Fibroblast of upper back skin (primary cell): Measurements from ENCODE around the gene IGF2BP3.
"Not testable (repeated sequence)": the region's sequence is repeated elsewhere in the genome, so short reads cannot be mapped to it uniquely, and the experiment has no call there.

ENCODE experiments used
- DNase-seq: peaks from one replicate; pipeline ENCODE4 v3.0.0-alpha.2; 2013

Gene IGF2BP3

DNA sequence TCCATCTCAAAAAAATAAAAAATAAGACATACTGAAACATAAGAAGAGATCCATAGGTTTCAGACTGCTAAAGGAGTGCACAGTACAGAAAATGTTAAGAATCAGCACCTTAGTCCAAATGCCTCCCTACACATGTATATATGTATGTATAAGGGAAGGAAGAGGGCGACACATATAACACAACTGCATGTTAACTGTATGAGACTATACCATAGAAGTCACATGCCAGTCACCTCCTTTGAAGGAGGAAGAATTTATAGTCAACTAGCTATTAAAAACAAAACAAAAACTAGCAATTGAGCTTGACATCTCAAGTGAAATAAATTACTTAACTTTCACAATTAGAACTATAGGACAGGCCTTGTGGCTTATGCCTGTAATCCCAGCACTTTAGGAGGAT, 50.4 kb downstream of the IGF2BP3 start:
- DNase-seq, result no peak

DNA sequence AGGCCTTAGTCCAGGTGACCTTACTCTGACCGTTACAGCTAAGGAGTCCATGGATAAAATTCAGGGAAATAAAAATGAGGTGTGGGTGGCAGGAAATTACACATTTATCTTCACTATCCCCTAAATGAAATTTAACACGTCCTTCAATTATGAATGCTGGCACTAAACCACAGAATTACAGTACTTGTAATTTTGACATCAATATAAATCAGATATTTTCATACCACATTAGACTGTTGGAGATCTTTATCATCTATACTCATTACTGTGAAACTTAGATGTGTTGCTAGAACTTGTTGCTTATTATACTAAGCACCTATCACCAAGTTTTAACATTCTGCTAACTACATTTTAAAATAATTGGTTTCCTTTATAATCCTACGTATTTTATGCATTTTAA, 51.1 kb downstream of the IGF2BP3 start:
- DNase-seq, result no peak

DNA sequence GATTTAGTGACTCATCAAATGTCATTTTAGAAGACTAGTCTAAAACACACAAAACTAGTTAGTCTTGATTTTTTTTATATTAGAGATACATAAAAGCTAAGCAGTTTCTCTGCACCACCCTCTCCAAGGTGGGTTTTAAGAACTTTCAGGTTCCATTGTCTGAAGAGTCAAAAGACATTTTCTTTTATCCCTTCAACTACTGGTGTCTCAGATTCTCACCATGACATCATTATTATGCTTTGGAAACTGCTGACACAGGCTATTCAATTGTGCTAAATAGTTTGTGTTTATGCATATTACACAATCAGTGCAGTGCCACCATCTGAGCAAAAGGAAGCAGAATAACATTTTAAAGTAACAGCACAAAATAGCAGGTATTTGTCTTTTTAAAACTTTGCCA, 52.2 kb downstream of the IGF2BP3 start:
- peak; percentile 24 for DNase-seq

DNA sequence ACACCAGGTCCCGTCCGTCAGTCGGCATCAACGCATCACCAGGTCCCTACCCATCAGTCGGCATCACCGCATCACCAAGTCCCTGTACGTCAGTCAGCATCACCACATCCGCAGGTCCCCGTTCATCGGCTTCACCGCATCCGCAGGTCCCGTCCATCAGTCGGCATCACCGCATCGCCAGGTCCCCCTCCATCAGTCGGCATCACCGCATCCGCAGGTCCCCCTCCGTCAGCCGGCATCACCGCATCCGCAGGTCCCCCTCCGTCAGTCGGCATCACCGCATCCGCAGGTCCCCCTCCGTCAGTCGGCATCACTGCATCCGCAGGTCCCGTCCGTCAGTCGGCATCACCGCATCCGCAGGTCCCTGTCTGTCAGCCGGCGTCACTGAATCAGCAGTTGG, 55.1 kb downstream of the IGF2BP3 start:
- DNase-seq, result no peak

DNA sequence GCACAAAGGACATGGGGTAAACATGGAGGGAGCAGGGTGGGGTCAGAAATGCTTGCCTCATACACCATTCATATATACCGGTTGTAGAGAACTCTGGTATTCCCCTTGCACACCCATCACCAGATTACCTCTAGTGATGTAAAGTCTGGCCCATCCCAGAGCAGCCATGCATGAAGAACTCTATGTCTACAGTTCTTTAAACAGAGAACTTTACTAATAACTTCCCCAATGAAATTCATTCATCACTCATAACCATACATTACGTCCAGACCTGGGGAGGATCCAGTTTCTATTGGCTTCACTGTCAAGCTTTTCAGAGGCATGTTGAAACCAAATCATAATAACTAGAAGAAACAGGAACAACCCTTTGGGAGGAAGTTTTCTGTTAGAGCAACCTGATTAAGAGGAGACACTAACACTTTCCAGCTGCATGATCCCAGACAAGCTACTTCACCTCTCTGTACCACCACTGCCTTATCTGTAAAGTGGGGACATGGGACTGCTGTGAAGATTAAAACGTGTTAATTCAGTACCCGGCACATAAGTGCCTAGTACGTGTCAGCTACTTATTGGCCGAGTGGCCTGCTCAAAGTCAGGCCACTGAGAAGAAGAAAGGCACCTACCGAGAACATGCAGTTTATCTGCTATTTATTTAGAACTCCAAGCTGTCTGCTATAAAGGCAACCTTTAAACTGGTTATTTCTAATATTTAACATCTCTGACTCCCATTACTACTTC, 59.7 kb downstream of the IGF2BP3 start:
- DNase-seq, result no peak

DNA sequence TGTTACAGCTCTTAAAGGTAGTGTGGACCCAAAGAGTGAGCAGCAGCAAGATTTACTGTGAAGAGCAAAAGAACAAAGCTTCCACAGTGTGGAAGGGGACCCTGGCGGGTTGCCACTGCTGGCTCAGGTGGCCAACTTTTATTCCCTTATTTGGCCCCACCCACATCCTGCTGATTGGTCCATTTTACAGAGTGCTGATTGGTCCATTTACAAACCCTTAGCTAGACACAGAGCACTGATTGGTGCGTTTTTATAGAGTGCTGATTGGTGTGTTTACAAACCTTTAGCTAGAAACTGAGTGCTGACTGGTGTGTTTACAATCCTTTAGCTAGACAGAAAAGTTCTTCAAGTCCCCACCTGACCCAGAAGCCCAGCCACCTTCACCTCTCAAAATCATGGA, 63.7 kb downstream of the IGF2BP3 start:
- DNase-seq, result not testable (repeated sequence)

DNA sequence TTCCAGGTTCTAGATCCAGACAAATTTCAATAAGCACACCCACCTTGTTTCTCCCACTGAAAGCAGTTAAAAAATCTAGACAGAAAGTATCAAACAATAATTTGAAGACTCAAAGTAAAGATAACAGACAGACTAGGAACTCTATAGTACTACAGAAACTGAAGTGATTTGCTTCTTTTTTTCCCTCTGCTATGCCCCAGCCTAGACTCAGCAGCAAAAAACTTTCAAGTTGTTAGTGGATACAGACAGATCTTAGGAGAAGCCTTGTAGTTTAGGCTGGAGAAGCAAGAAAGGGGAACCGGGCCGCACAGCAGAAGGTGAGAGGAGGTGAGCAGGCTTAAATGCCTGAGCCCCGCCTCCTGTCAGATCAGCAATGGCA, 65.1 kb downstream of the IGF2BP3 start:
- DNase-seq, result no peak

DNA sequence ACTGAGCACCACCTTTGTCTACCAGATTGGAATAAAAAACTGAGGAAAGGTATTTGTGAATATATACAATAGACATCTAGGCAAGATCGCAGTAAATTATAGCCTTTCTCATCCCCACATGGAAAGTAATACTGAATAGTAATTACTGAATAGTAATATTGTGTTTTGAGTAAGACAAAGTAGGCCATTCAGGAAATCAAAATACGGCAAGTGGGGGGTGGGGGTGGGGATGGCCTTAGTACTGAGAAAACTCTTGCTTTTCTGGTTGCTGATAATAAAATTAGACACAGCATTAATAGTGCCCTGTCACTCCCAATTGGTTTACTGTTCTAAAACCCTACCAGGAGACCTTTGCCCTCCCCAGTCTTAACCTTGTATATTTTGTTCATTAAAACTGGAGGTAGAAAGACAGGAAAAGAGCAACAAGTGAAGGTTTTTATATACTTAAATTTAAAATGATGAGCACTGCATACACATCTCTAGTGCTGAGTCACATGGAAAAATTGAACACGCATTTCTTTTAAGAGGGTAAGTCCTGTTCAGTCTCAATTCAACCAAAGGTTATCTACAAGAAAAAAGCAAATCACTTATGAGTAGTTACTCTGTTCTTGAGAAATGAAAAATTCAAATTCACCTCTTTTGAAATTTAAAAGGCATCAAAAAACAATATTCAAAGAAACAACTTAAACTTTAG, 65.6 kb downstream of the IGF2BP3 start:
- no peak for DNase-seq

DNA sequence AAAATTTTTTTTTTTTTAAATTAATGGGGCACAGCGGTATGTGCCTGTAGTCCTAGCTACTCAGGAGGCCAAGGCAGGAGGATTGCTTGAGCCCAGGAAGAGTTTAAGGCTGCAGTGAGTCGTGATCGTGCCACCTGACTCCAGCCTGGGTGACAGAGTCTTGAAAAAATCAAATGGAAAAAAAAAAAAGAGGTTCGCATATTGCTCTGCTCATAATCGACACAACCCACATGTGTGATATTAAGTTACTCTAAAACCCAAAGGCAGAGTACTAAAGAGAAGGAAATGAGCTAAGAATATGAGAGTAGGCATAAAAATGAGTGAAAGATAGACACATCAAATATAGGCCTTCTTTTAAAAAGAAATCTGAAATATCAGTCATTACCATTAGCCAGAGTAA, 66.3 kb downstream of the IGF2BP3 start:
- no peak for DNase-seq

DNA sequence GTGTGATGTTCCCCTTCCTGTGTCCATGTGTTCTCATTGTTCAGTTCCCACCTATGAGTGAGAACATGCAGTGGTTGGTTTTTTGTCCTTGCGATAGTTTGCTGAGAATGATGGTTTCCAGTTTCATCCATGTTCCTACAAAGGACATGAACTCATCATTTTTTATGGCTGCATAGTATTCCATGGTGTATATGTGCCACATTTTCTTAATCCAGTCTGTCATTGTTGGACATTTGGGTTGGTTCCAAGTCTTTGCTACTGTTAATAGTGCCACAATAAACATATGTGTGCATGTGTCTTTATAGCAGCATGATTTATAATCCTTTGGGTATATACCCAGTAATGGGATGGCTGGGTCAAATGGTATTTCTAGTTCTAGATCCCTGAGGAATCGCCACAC, 72.2 kb downstream of the IGF2BP3 start:
- DNase-seq, result not testable (repeated sequence)

DNA sequence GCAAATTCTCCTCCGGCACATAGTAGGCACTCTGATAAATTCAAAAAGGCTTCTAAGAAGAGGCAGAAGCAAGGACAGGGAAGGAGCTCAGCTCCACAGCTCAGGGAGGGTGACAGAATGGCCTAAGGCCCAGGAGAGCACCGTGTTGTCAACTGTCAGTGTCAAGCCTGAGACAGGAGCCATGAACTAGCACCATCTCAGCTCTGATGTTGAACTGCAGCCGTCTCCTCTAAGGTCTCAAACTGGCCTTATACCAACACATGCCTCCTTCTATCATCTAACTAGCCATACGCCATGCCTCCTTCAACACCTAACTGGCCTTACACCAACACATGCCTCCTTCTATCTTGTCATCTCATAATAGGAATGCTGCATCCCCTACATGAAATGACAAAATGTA, 73.0 kb downstream of the IGF2BP3 start:
- no peak for DNase-seq

DNA sequence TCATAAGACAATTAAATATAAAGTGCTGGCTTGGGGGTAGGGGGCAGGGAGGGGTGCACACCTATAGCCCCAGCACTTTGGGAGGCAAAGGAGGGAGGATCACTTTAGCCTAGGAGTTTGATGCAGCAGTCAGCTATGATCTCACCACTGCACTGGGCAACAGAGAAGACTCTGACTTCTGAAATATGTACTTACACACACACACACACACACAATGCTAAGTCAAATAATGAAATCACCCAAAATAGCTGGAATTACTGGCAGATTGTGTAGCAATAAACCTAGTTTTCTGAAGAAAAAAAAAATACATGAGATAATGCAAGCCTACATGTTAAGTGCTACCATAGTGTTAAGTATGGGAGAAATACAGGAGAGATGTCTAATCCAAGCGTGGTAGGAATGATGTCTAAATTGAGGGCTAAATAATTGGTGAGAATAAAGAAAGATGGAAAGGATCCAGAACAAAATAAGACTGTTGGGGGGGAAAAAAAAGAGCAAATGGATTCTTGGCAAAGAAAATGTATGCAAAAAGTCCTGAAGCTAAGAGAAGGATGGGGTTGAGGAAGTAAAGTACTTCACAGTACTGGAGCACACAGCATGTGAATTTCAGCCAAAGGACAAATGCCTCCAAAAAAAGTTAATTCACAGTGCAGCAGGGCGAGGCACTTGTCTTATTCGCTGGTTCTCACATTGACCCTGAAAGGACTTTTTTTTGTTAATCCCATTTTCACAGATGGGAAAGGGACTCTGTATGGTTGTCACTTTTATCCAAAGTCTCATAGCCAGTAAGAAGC, 73.9 kb downstream of the IGF2BP3 start:
- DNase-seq, result peak; percentile 78

DNA sequence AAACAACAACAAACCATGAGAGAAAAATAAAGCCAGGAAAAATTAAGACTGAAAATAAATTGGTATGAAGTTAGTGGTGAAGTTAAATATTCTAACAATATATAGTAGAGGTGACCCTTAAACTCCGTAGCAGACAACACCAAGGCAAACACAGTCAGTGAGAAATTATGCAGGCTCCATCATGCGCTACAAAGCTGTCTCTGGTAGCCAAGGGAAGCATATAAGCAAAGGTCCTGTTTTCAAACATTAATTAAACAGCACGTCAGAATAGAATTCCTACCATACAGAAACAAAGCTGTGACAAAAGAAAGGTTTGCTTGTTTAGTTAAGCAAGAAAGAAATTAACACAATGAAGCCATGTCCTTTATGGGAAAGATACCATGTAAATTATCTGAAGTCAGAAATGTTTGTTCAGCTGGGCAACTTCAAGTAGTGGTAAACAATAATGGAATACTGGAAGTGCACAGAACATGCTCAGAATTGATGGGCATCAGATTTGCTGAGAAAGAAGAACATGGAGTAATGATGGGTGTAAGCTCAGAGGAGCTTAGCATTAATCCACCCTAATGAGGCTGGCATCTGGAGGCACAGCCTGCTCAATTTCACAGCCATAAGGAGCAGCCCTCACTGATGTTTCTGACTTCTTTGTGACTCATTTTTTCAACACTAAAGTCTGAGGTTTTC, 75.7 kb downstream of the IGF2BP3 start:
- peak; percentile 16 for DNase-seq

DNA sequence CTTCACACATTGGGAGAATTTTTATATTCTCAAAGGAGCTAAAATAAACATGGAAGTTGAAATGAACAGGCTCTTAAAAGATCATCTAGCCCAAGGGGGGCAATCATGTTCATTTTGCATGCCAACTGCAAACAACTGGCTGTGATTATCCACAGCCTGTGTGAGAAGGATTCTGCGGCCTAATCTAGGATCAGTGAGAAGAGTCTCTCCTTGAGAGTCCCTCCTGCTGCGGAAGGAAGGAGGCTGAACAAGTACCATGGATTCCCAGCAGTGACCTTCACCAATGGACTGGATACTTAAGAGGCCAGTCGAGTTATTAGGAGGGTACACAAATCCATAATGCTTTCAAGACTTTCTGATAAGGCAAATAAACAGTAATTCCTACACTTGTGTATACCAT, 76.7 kb downstream of the IGF2BP3 start:
- no peak for DNase-seq

DNA sequence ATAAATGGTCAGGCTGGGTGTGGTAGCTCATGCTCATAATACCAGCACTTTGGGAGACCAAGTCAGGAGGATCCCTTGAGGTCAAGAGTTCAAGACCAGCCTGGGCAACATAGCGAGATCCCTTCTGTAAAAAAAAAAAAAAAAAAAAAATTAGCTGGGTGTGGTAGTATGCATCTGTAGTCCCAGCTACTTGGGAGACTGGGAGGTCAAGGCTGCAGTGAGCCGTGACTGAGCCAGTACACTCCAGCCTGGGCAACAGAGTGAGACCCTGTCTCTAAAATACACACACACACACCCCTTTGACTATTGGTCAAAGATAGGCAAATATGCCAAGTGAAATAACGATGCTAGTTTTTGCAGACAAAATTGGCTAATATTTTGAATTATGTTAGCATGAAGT, 80.6 kb downstream of the IGF2BP3 start:
- DNase-seq, result no peak

DNA sequence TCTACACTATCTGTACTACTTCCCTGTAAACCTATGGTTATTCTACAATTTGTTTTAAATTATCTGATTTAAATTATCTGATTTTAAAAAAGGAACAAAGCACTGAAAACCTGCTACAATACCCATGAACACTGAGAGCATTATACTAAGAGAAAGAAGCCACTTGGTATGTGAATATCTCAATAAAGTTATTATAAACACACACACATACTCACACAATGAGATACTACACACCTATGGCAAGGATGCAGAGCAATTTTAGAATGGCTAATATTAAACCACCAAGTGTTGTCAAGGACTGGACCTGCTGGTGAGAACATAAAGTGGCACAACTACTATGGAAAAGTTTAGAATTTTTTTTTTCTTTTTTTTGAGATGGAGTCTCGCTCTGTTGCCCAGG, 82.7 kb downstream of the IGF2BP3 start:
- DNase-seq, result no peak

DNA sequence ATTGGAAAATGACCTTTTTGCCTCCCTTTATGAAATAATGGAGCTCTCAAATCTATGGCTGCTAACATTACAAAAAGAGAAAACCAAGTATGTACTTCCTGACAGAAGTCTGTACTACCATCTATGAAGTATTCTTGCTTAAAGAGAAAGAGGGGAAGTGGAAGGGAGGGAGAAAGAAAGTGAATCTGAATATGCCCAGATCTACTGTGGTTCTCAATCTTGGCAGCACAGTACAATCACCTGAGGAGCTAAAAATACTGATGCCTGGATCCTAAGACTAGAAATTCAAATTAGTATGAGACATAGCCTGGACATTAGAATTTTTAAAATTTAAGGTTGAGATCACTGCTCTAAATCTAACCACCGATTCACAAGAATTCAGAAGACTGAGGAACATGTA, 85.2 kb downstream of the IGF2BP3 start:
- DNase-seq, result no peak

DNA sequence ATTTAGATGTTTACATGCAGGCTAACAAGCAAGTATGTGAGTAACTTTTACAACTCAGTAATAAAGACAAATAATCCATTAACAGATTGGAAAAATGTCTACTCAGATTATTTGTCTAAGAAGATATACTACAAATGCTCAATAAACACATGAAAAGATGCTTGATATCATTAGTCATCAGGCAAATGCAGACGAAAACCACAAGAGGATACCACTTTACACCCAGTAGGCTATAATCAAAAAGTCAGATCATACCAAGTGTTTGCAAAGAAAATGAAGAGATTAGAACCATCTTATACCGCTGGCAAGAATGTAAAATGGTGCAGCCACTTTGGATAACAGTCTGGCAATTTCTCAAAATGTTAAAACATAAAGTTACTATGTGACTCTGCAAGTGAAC, 87.1 kb downstream of the IGF2BP3 start:
- peak; percentile 47 for DNase-seq

DNA sequence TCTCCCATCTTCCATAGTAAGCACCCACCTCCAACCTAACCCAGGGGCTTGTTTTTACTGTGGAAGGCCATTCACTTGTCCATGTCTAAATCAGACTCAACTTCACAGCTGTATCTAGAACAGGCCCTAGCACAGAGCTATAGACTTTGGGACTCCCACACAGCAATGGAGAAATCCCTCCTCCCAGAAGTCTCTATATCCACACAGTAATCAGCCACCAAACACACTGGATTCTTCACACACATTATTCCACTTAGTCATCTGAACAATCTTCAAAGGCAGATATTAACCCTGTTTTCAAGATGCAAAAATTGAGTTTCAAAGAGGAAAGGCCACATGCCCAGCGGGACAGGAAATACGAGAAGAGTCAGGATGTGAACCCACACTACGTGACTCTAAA, 89.3 kb downstream of the IGF2BP3 start:
- DNase-seq, result no peak

DNA sequence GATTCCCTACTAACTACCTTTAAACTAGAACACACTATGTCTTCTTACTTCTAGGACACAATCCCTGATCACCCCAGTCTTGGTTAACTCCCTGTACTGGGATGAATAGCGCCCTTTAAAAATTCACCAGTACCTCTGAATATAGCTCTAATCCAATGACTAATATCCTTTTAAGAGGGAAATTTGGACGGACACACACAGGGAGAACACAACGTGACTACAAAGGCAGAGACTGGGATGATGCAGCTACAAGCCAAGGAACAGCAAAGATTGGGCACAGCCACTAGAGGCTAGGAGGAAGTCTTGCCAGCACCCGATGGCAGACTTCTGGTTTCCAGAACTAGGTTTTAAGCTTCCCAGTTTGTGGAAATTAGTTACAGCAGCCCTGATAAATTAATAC, 89.7 kb downstream of the IGF2BP3 start:
- no peak for DNase-seq

DNA sequence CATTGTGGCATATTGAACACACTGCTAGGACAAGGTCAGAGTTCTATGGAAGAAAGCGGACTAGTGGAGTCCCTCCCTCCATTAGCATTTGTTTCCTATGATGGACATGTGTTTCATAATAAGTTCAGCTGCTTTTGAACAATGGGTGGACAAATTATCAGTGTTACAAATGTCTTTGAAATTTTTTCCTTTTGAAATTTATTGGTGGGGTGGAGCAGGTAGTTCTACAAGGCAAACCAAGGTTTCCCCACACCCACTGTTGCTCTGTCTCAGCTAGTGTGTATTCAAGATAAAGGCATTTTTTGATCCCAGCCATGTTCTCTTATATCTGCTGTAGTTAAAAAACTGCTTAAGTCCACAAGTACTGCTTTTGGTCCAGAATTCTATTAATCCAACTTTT, 91.3 kb downstream of the IGF2BP3 start:
- no peak for DNase-seq

DNA sequence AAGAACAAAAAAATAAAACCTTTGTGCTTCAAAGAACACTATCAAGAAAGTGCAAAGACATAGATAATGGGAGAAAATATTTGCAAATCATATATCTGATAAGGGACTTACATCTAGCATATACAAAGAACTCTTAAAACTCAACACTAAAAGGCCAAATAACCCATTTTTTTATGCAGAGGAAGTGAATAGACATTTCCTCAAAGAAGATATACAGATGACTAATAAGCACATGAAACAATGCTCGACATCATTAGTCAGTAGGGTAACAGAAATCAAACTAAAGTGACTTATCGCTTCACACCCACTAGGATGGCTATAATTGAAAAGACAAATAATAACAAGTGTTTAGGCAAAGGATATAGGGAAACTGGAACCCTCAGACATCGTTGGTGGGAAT, 93.2 kb downstream of the IGF2BP3 start:
- DNase-seq, result no peak
